ENCODE measurements around the gene SPAST.

The SPAST gene

GRCh38 chr2:32061973-32062861 is 1.1 kb upstream of the SPAST start:
- H3K4me1 ChIP-seq = peaks cover 4% of the 10 kb centered on the region
- peak overlapping the region; percentile 92 for H3K27ac ChIP-seq
- TF ChIP-seq CTCF (IDR thresholded peaks at IDR 0.05) = no peak
- no peaks in the 10 kb centered on the region for H3K27me3 ChIP-seq (ENCODE audit: control insufficient read depth, insufficient read depth, low read length)
- no peaks in the 10 kb centered on the region for H3K36me3 ChIP-seq (ENCODE audit: control insufficient read depth, insufficient read depth, low read length)
- H3K9ac ChIP-seq = no peak overlapping the region
- peaks cover 17% of the 10 kb centered on the region for H3K79me2 ChIP-seq
- peak overlapping the region; percentile 99 for H2AFZ ChIP-seq
- peak overlapping the region; percentile 58 for H3K4me2 ChIP-seq (ENCODE audit: low read length)
- no peaks in the 10 kb centered on the region for H3K9me3 ChIP-seq (ENCODE audit: control insufficient read depth, low read length)
- peak overlapping the region; percentile 77 for H3K4me3 ChIP-seq (ENCODE audit: low read depth, low read length)

- peak overlapping the region; percentile 70 for H3K9ac ChIP-seq
- no peak for TF ChIP-seq CTCF (IDR thresholded peaks at IDR 0.05)
Measured at GRCh38 chr2:32064021-32064601, 755 bp downstream of the SPAST start.

GRCh38 chr2:32064713-32065112 is 1.4 kb downstream of the SPAST start:
- peaks cover 4% of the 10 kb centered on the region for H3K4me1 ChIP-seq
- H3K4me3 ChIP-seq (ENCODE audit: low read depth, low read length) = peak overlapping the region; percentile 77
- H2AFZ ChIP-seq = peak overlapping the region; percentile 99
- TF ChIP-seq CTCF (IDR thresholded peaks at IDR 0.05) = no peak
- H3K27me3 ChIP-seq (ENCODE audit: control insufficient read depth, insufficient read depth, low read length) = no peaks in the 10 kb centered on the region
- no peaks in the 10 kb centered on the region for H3K36me3 ChIP-seq (ENCODE audit: control insufficient read depth, insufficient read depth, low read length)
- H3K79me2 ChIP-seq = peaks cover 25% of the 10 kb centered on the region
- H3K9me3 ChIP-seq (ENCODE audit: control insufficient read depth, low read length) = no peaks in the 10 kb centered on the region
- H3K27ac ChIP-seq = peak overlapping the region; percentile 92
- H3K4me2 ChIP-seq (ENCODE audit: low read length) = peak overlapping the region; percentile 93
- no peak overlapping the region for H3K9ac ChIP-seq

More at GRCh38 chr2:32064021-32064601, 755 bp downstream of the SPAST start:
- Histone ChIP-seq H3K79me2 (peaks cover 25% of the 10 kb centered on the region), H3K9me3 (ENCODE audit: control insufficient read depth, low read length) (no peaks in the 10 kb centered on the region), H3K36me3 (ENCODE audit: control insufficient read depth, insufficient read depth, low read length) (no peaks in the 10 kb centered on the region), H3K4me2 (ENCODE audit: low read length) (peak overlapping the region; percentile 93), H2AFZ (peak overlapping the region; percentile 99), H3K4me1 (peaks cover 4% of the 10 kb centered on the region), H3K27me3 (ENCODE audit: control insufficient read depth, insufficient read depth, low read length) (no peaks in the 10 kb centered on the region), H3K27ac (peak overlapping the region; percentile 92), H3K4me3 (ENCODE audit: low read depth, low read length) (peak overlapping the region; percentile 77)

GRCh38 chr2:32067549-32067948 is 4.2 kb downstream of the SPAST start:
- Histone ChIP-seq H3K79me2 (peaks cover 44% of the 10 kb centered on the region), H3K9me3 (ENCODE audit: control insufficient read depth, low read length) (no peaks in the 10 kb centered on the region), H3K27me3 (ENCODE audit: control insufficient read depth, insufficient read depth, low read length) (no peaks in the 10 kb centered on the region), H3K4me1 (peaks cover 2% of the 10 kb centered on the region), H3K36me3 (ENCODE audit: control insufficient read depth, insufficient read depth, low read length) (no peaks in the 10 kb centered on the region), H3K4me3 (ENCODE audit: low read depth, low read length) (no peak overlapping the region), H3K9ac (no peak overlapping the region), H3K27ac (no peak overlapping the region), H2AFZ (no peak overlapping the region), H3K4me2 (ENCODE audit: low read length) (no peak overlapping the region)
- TF ChIP-seq CTCF (IDR thresholded peaks at IDR 0.05) = no peak

Measured in parathyroid adenoma (tissue), 2 donors.